H1 (cell line): Measurements from ENCODE around the gene MTM1. TPM values are rescaled to one million over a fixed set of nuclear protein-coding genes. Genes with fewer than 3 reads are reported as not detected.

Experiments used
- CTCF ChIA-PET: fragments of 300-600 bp; sonication (Branson Sonifier 250); formaldehyde crosslinking; loops from one replicate; lab custom pipeline; 2021; ENCODE audit not compliant: partially characterized antibody; lab: Charles Lee
- POLR2A ChIA-PET: fragments of 300-600 bp; sonication (Branson Sonifier 250); formaldehyde crosslinking; loops from one replicate; lab custom pipeline; 2021; ENCODE audit warnings: inconsistent platforms; ENCODE audit not compliant: partially characterized antibody; lab: Charles Lee
- DNase-seq, 2 experiments: peaks; one replicate each; pipeline versions ENCODE4 v3.0.0 to v3.0.0-alpha.2; 2010 to 2022; ENCODE audit warnings: low spot score in 2 of 2, low read depth in 1 of 2, mixed read lengths in 1 of 2
- FAIRE-seq: peaks from 2 replicates; lab custom pipeline; 2011; peaks lifted over from hg19 to GRCh38; lab: Jason Lieb, UNC
- H2AFZ ChIP-seq: 2 replicates; pipeline ENCODE4 v1.8.1; 2012; ENCODE audit warnings: low read length, inconsistent platforms
- H2AK5ac ChIP-seq: 2 replicates; pipeline ENCODE4 v1.6.1; 2013; ENCODE audit warnings: low read depth, low read length
- H2BK120ac ChIP-seq: replicated peaks from 2 replicates; pipeline ENCODE3; 2013; ENCODE audit warnings: low read depth, low read length, inconsistent platforms
- H2BK12ac ChIP-seq: 2 replicates; pipeline ENCODE4 v1.6.1; 2013; ENCODE audit warnings: low read depth, low read length
- H2BK15ac ChIP-seq: 2 replicates; pipeline ENCODE4 v1.6.1; 2013; ENCODE audit warnings: low read length
- H2BK20ac ChIP-seq: 2 replicates; pipeline ENCODE4 v1.6.1; 2013; ENCODE audit warnings: low read length
- H2BK5ac ChIP-seq: 2 replicates; pipeline ENCODE4 v1.6.1; 2013; ENCODE audit warnings: low read depth, low read length
- H3K14ac ChIP-seq: 2 replicates; pipeline ENCODE4 v1.6.1; 2013; ENCODE audit warnings: inconsistent platforms; ENCODE audit not compliant: insufficient read length
- H3K18ac ChIP-seq: 2 replicates; pipeline ENCODE4 v1.6.1; 2013; ENCODE audit warnings: low read length; ENCODE audit errors: extremely low read depth
- H3K23ac ChIP-seq: 2 replicates; pipeline ENCODE4 v1.6.1; 2013; ENCODE audit warnings: inconsistent platforms; ENCODE audit not compliant: insufficient read length
- H3K23me2 ChIP-seq: 2 replicates; pipeline ENCODE4 v1.6.1; 2013; ENCODE audit warnings: low read depth, low read length
- H3K27ac ChIP-seq: 2 replicates; pipeline ENCODE4 v1.6.1; 2011; ENCODE audit warnings: low read depth, low read length, inconsistent platforms
- H3K27me3 ChIP-seq, 4 experiments: replicated peaks in 1 of 4; 1 replicate in 1 of 4; 2 replicates in 3 of 4; pipeline versions ENCODE4 v1.6.1 to v1.8.1; 2011 to 2013; ENCODE audit warnings: low read length in 3 of 4, mild to moderate bottlenecking in 3 of 4, inconsistent platforms in 2 of 4, mixed read lengths in 2 of 4, moderate library complexity in 1 of 4; ENCODE audit not compliant: control insufficient read depth in 3 of 4, insufficient read depth in 3 of 4; ENCODE audit errors: extremely low read depth in 1 of 4
- H3K36me3 ChIP-seq, 4 experiments: 2 replicates each; pipeline versions ENCODE4 v1.6.1 to v1.8.1; 2011 to 2013; ENCODE audit warnings: mild to moderate bottlenecking in 4 of 4, low read length in 3 of 4, moderate library complexity in 2 of 4, control low read depth in 1 of 4, inconsistent platforms in 1 of 4; ENCODE audit not compliant: insufficient read depth in 4 of 4, control insufficient read depth in 2 of 4
- H3K4ac ChIP-seq: replicated peaks from 2 replicates; pipeline ENCODE3; 2013; ENCODE audit warnings: low read length, low read depth, mixed read lengths, inconsistent platforms; ENCODE audit not compliant: insufficient read length
- H3K4me1 ChIP-seq, 4 experiments: replicated peaks in 1 of 4; 1 replicate in 1 of 4; 2 replicates in 3 of 4; pipeline versions ENCODE4 v1.6.1 to v1.8.1; 2011 to 2013; ENCODE audit warnings: low read length in 3 of 4, inconsistent platforms in 2 of 4, mixed read lengths in 1 of 4; ENCODE audit not compliant: insufficient read depth in 4 of 4, control insufficient read depth in 3 of 4
- H3K4me2 ChIP-seq, 2 experiments: 2 replicates each; pipeline versions ENCODE4 v1.6.1 to v1.8.1; 2011 to 2013; ENCODE audit warnings: low read depth in 2 of 2, low read length in 2 of 2, control low read depth in 1 of 2, inconsistent platforms in 1 of 2, mild to moderate bottlenecking in 1 of 2; ENCODE audit not compliant: insufficient read depth in 1 of 2
- H3K4me3 ChIP-seq, 4 experiments: fragments of 200-600, 300-600 bp in 1 of 4; sonication (generic), shearing (Covaris generic), sonication (Bioruptor Twin) in 1 of 4; 2 replicates each; pipeline versions ENCODE4 v1.5.1 to v1.8.1; 2011 to 2016; ENCODE audit warnings: low read length in 4 of 4, low read depth in 3 of 4, control low read depth in 2 of 4, inconsistent platforms in 2 of 4, mild to moderate bottlenecking in 2 of 4, mixed read lengths in 1 of 4, moderate library complexity in 1 of 4; ENCODE audit not compliant: insufficient read depth in 2 of 4; ENCODE audit errors: extremely low read depth in 1 of 4
- H3K56ac ChIP-seq: replicated peaks from 2 replicates; pipeline ENCODE3; 2013; ENCODE audit warnings: low read depth, mild to moderate bottlenecking, mixed read lengths, low read length, inconsistent platforms; ENCODE audit not compliant: insufficient read length
- H3K79me1 ChIP-seq: 2 replicates; pipeline ENCODE4 v1.6.1; 2013; ENCODE audit warnings: low read depth, low read length, control low read depth
- H3K79me2 ChIP-seq, 2 experiments: 2 replicates each; pipeline versions ENCODE4 v1.6.1 to v1.8.1; 2012 to 2013; ENCODE audit warnings: low read length in 2 of 2, mild to moderate bottlenecking in 2 of 2, inconsistent platforms in 1 of 2; ENCODE audit not compliant: insufficient read depth in 2 of 2, control insufficient read depth in 1 of 2
- H3K9ac ChIP-seq, 4 experiments: replicated peaks in 1 of 4; 1 replicate in 1 of 4; 2 replicates in 3 of 4; pipeline versions ENCODE4 v1.6.1 to v1.8.1; 2011 to 2013; ENCODE audit warnings: low read depth in 3 of 4, low read length in 3 of 4, control low read depth in 2 of 4, mild to moderate bottlenecking in 2 of 4, moderate library complexity in 2 of 4, inconsistent platforms in 1 of 4; ENCODE audit errors: extremely low read depth in 1 of 4
- H3K9me3 ChIP-seq, 2 experiments: 2 replicates each; pipeline versions ENCODE4 v1.6.1 to v1.8.1; 2012 to 2013; ENCODE audit warnings: mild to moderate bottlenecking in 2 of 2, moderate library complexity in 2 of 2, control low read depth in 1 of 2, inconsistent platforms in 1 of 2, low read depth in 1 of 2, low read length in 1 of 2, mixed read lengths in 1 of 2; ENCODE audit not compliant: insufficient read depth in 2 of 2
- H4K20me1 ChIP-seq, 2 experiments: replicated peaks in 1 of 2; 2 replicates each; pipeline versions ENCODE3 to v1.8.1; 2011 to 2013; ENCODE audit warnings: inconsistent platforms in 2 of 2, low read length in 2 of 2, mild to moderate bottlenecking in 1 of 2; ENCODE audit not compliant: insufficient read depth in 2 of 2, control insufficient read depth in 1 of 2
- H4K5ac ChIP-seq: 2 replicates; pipeline ENCODE4 v1.6.1; 2013; ENCODE audit warnings: low read length, low read depth, mixed read lengths, inconsistent platforms; ENCODE audit not compliant: insufficient read length
- H4K8ac ChIP-seq: 2 replicates; pipeline ENCODE4 v1.8.0; 2013; ENCODE audit warnings: mild to moderate bottlenecking, moderate library complexity, low read length, inconsistent platforms; ENCODE audit not compliant: insufficient read depth; ENCODE audit errors: extremely low read depth
- H4K91ac ChIP-seq: replicated peaks from 2 replicates; pipeline ENCODE3; 2013; ENCODE audit warnings: low read length, mixed read lengths, inconsistent platforms; ENCODE audit not compliant: insufficient read length
- BCL11A ChIP-seq, 2 experiments: IDR thresholded peaks; one replicate each; pipeline ENCODE4 v1.6.1; 2011; ENCODE audit warnings: low read depth in 2 of 2, low read length in 2 of 2, mild to moderate bottlenecking in 2 of 2
- CTBP2 ChIP-seq: IDR thresholded peaks from 2 replicates; pipeline ENCODE4 v1.7.0; 2011; ENCODE audit warnings: borderline replicate concordance, mild to moderate bottlenecking, moderate library complexity, mixed read lengths, low read length; ENCODE audit not compliant: insufficient read depth, insufficient read length
- POLR2A ChIP-seq, 2 experiments: IDR thresholded peaks; 1 replicate in 1 of 2; 2 replicates in 1 of 2; pipeline ENCODE4 v1.6.1; 2011; ENCODE audit warnings: low read depth in 2 of 2, low read length in 2 of 2, mild to moderate bottlenecking in 2 of 2; ENCODE audit errors: control extremely low read depth in 1 of 2
- RXRA ChIP-seq: IDR thresholded peaks from 2 replicates; pipeline ENCODE4 v1.6.1; 2011; ENCODE audit warnings: low read depth, mild to moderate bottlenecking, low read length, moderate library complexity; ENCODE audit not compliant: insufficient read depth
- SRF ChIP-seq: IDR thresholded peaks from 2 replicates; pipeline ENCODE4 v1.6.1; 2011; ENCODE audit warnings: mild to moderate bottlenecking, low read depth, low read length, moderate library complexity
- TAF7 ChIP-seq: optimal IDR thresholded peaks from 2 replicates; pipeline ENCODE3; 2011; ENCODE audit warnings: low read depth, mild to moderate bottlenecking, inconsistent platforms, low read length, moderate library complexity, borderline replicate concordance
- WGBS, 2 experiments: shearing (Covaris generic) in 1 of 2; methylation state at CpG; one replicate each; pipeline versions ENCODE4 v1.1.6 to v1.1.7; 2013 to 2015; ENCODE audit warnings: low lambda C conversion rate in 2 of 2, mixed read lengths in 2 of 2, inconsistent platforms in 1 of 2, low coverage in 1 of 2, missing lambda C conversion rate in 1 of 2; ENCODE audit not compliant: insufficient replicate concordance in 2 of 2, insufficient coverage in 1 of 2, insufficient read length in 1 of 2; ENCODE audit errors: extremely low coverage in 1 of 2, missing lambda C conversion rate in 1 of 2; 5-methylcytosine and 5-hydroxymethylcytosine counted together
- polyA plus RNA-seq, 7 experiments: library from polyadenylated mRNA; depleted of rRNA in 3 of 7; stranded (reverse) in 5 of 7; unstranded in 2 of 7; fragments of >200 nt in 5 of 7; fragments of 200-250 nt in 2 of 7; gene quantifications; 1 replicate in 5 of 7; 2 replicates in 1 of 7; 4 replicates in 1 of 7; pipeline versions ENCODE4 v1.2.1 to v1.2.3, GENCODE V29; 2011 to 2013; ENCODE audit warnings: missing spikeins in 2 of 7, mixed read lengths in 2 of 7
- total RNA-seq: library from RNA; stranded (reverse); fragmentation: NEBNext Ultra II Directional; extraction: Animal tissue kit (Norgen Biotek cat#: 25700); gene quantifications from 2 replicates; pipeline ENCODE4 v1.2.1, GENCODE V29; 2021

Gene MTM1
- total and polyA plus RNA-seq, 2 of the 8 experiments (the other 6 are each of a cell fraction or from before 2014, with no cell fraction given), result 2.3 to 8.4 TPM

GRCh38 chrX:150529587-150529986 is 38.8 kb upstream of the MTM1 start:
- 93% methylated on average over 3 of the region's 3 CpGs; no CpG with 5 or more reads in 1 of the 2 experiments for WGBS, 2 experiments
- H2AFZ ChIP-seq, result no peak overlapping the region
- H3K23me2 ChIP-seq, result no peaks in the 10 kb centered on the region
- DNase-seq, result no peak
- H4K5ac ChIP-seq, result no peak overlapping the region
- H4K20me1 ChIP-seq, result no peaks in the 10 kb centered on the region
- no peak overlapping the region for H3K4me3 ChIP-seq
- H2BK5ac ChIP-seq, result no peak overlapping the region
- no peaks in the 10 kb centered on the region for H3K79me1 ChIP-seq
- H3K23ac ChIP-seq, result no peak overlapping the region
- no peak overlapping the region for H2BK12ac ChIP-seq
- no peaks in the 10 kb centered on the region for H3K27me3 ChIP-seq
- no peak overlapping the region for H3K56ac ChIP-seq
- H3K14ac ChIP-seq, result no peak overlapping the region
- CTCF ChIA-PET, result interaction anchor here (0.9 to 1.2 kb wide), 2 partner anchors 15 to 80 kb away, joined by 3 read pairs; no protein-coding TSS in a partner anchor
- no peak overlapping the region for H2BK15ac ChIP-seq
- no peak overlapping the region for H2BK120ac ChIP-seq
- no peak overlapping the region for H3K4me2 ChIP-seq
- no peak overlapping the region for H3K18ac ChIP-seq
- no peaks in the 10 kb centered on the region for H3K36me3 ChIP-seq
- no peaks in the 10 kb centered on the region for H3K4me1 ChIP-seq
- H2AK5ac ChIP-seq, result no peak overlapping the region
- no peak overlapping the region for H3K4ac ChIP-seq
- H3K9me3 ChIP-seq, result no peaks in the 10 kb centered on the region
- no peaks in the 10 kb centered on the region for H3K79me2 ChIP-seq
- H3K9ac ChIP-seq, result no peak overlapping the region
- no peak for FAIRE-seq
- H4K91ac ChIP-seq, result no peak overlapping the region
- TF ChIP-seq TAF7 (no peak), RXRA (no peak), SRF (no peak), CTBP2 (no peak), POLR2A (IDR thresholded peaks at IDR 0.05; ENCODE audit: control extremely low read depth in 1 of 2, low read depth in 2 of 2, low read length in 2 of 2) (no peak), BCL11A (IDR thresholded peaks at IDR 0.05; ENCODE audit: low read depth in 2 of 2, low read length in 2 of 2) (no peak)
- no peak overlapping the region for H3K27ac ChIP-seq
- no peak overlapping the region for H2BK20ac ChIP-seq
- H4K8ac ChIP-seq, result no peak overlapping the region
- POLR2A ChIA-PET, result no interaction called here
